Activated CD8-positive, alpha-beta memory T cell treated with anti-CD3 and anti-CD28 coated beads, Interleukin-2, amount 50 U/mL, for 48 hours (primary cell): ENCODE data around the gene FBXO47.
A peak's percentile ranks its signal among the peaks of the same experiment; 100 is the strongest.
"Not testable (repeated sequence)": the region's sequence is repeated elsewhere in the genome, so short reads cannot be mapped to it uniquely, and the experiment has no call there.

Source experiments
- DNase-seq: peaks from one replicate; pipeline ENCODE4 v3.0.0-alpha.2; 2020

The FBXO47 gene

GRCh38 chr17:38978180-38978579 lies 11.0 kb upstream of the FBXO47 start:
- no peak for DNase-seq

GRCh38 chr17:38976187-38976551 lies 9.0 kb upstream of the FBXO47 start:
- not testable (repeated sequence) for DNase-seq

- no peak for DNase-seq
Measured at GRCh38 chr17:38970804-38971203, 3.6 kb upstream of the FBXO47 start.

GRCh38 chr17:38970128-38970527 lies 2.9 kb upstream of the FBXO47 start:
- DNase-seq: no peak

- DNase-seq: no peak
Measured at GRCh38 chr17:38969281-38969680, 2.1 kb upstream of the FBXO47 start.

- DNase-seq: no peak
Measured at GRCh38 chr17:38961413-38961812, 5.8 kb downstream of the FBXO47 start.

- no peak for DNase-seq
Measured at GRCh38 chr17:38960402-38960801, 6.8 kb downstream of the FBXO47 start.

- DNase-seq: no peak
Measured at GRCh38 chr17:38959508-38959907, 7.7 kb downstream of the FBXO47 start.

GRCh38 chr17:38958756-38959155 lies 8.4 kb downstream of the FBXO47 start:
- DNase-seq: no peak

- no peak for DNase-seq
Measured at GRCh38 chr17:38958326-38958725, 8.9 kb downstream of the FBXO47 start.

GRCh38 chr17:38953800-38954199 lies 13.4 kb downstream of the FBXO47 start:
- DNase-seq: not testable (repeated sequence)

- no peak for DNase-seq
Measured at GRCh38 chr17:38947189-38947588, 20.0 kb downstream of the FBXO47 start.

- DNase-seq: no peak
Measured at GRCh38 chr17:38943607-38944006, 23.6 kb downstream of the FBXO47 start.

GRCh38 chr17:38942696-38943334 lies 24.4 kb downstream of the FBXO47 start:
- DNase-seq: no peak

GRCh38 chr17:38940404-38940803 lies 26.8 kb downstream of the FBXO47 start:
- DNase-seq: no peak

- no peak for DNase-seq
Measured at GRCh38 chr17:38939987-38940386, 27.2 kb downstream of the FBXO47 start.

- DNase-seq: not testable (repeated sequence)
Measured at GRCh38 chr17:38933962-38934361, 33.2 kb downstream of the FBXO47 start.

- not testable (repeated sequence) for DNase-seq
Measured at GRCh38 chr17:38930782-38931181, 36.4 kb downstream of the FBXO47 start.

- no peak for DNase-seq
Measured at GRCh38 chr17:38926293-38927070, 40.7 kb downstream of the FBXO47 start.

GRCh38 chr17:38925263-38925995 lies 41.8 kb downstream of the FBXO47 start, which contains the start of gene LASP1NB:
LASP1NB (plus strand) TSS chr17:38925614.
- peak; percentile 70 for DNase-seq

GRCh38 chr17:38922538-38923297 lies 44.5 kb downstream of the FBXO47 start:
- peak; percentile 53 for DNase-seq

GRCh38 chr17:38921756-38922411 lies 45.3 kb downstream of the FBXO47 start:
- DNase-seq: peak; percentile 52
